Renal pelvis (tissue), 4 donors: ENCODE results near the gene IVD. TPM values are rescaled to one million over a fixed set of nuclear protein-coding genes. Genes with fewer than 3 reads are reported as not detected.
"Not testable (repeated sequence)": the region's sequence is repeated elsewhere in the genome, so short reads cannot be mapped to it uniquely, and the experiment has no call there.

Experiments
- DNase-seq: peaks from one replicate; pipeline ENCODE4 v3.0.0-alpha.2; 2013
- polyA plus RNA-seq, 3 donors: library from polyadenylated mRNA; unstranded; fragments of 120-200 nt; gene quantifications; one replicate each; pipeline ENCODE4 v1.2.1, GENCODE V29; 2013; ENCODE audit not compliant: insufficient read length in 3 of 3

Gene IVD
- polyA plus RNA-seq, 3 donors, result 62.1 to 103 (median 100) TPM

DNA sequence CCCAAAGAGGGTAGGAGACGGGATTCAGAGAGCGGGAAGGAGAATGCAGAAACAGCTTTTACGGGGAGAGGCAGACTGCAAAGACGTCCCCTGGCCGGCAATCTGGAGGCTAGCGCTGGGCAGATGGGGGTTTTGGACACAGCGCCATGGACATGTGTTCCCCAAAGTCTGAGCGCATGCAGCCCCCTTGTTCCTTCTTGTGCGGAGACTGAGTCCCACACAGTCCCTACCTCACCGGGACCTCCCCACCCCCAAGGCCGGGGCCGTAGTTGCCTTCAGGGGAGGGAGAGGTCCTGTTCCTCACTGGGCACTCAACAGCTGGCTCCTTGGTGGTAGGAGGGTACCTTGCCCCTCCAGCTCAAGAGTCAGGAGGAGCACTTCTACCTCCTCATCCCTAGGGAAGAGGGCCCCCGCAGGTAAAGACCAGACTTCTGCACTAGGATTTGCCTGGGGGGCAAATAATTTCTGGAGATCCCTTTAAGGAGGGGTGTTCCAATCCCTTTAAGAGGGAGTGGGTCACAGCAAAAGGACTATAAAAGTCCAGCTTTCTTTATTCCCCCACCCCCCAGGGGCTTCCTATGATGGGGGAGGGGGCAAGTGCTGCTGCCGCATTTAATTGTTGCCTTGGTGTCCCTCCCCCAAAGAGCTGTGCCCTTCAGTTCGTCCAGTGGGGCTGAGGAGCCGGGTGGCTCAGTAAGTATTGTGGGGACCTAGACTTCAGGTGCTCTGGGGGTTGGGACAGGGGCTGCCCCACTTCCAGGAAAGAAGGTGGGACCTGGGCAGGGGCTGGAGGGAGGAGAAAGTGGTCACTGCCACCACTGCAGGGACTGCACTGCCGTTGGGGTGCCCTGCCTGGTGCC lies 31.5 kb downstream of the IVD start:
- DNase-seq, result no peak

DNA sequence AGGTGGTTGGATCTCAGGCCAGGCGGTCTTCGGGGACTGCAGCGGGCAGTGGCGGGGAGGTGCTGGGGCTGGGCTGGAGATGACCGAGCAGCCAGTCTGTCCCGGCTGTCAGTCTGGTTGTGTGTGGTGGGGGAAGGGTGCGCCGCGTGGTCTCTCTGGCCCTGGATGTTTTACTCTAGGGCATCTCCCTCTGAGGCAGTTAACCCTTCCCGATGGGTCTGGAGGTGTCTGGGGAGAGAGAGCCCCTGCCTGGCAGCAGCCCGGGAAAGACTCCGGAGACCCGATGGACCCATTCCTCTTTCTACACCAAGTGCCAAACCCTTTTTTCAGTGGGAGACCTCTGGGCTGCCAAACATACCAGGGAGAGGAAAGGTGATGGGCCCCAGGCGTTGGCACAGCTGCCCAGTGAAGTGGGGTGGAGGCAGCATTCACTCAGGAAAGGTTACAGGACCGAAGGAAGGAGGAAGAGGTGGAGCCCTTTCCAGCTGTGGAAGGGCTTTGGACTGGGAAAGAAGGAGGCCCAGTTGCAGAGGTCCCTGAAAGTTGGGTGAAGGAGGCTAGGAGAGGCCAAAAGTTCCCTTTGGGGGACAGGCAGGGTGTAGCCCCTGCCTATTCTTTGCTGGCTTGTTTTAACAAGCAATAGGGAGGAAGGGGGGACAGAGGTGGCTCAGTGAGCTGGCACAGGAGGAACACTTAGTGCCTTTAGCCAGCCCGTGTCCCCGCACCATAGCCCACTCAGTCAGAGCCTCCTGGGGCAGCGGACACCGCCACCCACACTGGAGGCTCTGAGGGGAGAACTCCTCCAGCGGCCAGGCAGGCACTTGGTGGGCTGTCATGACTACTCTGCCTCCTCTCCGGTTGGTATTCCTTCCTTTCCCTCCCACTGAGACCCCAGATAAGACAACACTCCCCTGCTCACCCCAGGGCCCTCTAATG lies 32.4 kb downstream of the IVD start:
- DNase-seq, result no peak

GRCh38 chr15:40438712-40439111 lies 33.1 kb downstream of the IVD start:
- DNase-seq, result no peak

GRCh38 chr15:40439461-40439959 lies 33.9 kb downstream of the IVD start:
- DNase-seq, result no peak

DNA sequence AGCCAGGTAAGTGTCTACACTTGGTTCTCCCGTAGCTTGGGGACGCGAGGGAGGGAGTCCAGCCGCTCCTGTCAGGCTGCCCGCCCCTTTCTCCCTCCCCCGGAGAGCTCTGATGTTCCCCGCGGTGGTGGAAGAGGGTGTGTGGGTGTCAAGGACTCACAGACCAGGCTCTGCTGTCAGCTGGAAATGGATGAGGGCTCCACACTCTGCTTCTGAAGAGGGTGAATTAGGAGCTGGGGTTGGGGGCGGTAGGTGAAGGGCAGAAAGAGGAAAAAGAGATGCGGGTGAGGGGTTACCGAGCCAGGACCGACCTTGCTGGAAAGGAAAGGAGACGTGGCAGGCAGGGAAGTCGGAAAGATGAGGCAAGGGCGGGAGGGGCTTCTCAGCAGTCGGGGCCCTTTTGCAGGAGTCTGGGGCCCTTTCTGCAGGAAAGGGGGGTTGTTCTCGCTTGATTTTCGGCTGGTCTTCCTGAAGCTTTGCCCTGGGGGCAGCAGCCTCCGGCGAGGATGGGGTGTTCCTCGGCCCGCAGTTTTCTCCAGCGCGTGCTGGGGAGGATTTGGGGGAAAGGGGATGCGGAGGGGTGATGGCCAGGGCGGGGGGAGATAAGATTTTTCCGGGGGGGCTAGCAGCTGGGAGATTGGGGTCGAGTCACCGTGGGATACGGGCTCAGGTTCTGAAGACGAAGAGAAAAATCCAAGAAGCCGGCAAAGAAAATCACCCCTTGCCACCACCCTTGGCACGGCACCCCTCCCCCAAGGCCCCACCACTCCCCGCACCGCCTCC lies 34.6 kb downstream of the IVD start:
- DNase-seq, result peak; percentile 43

DNA sequence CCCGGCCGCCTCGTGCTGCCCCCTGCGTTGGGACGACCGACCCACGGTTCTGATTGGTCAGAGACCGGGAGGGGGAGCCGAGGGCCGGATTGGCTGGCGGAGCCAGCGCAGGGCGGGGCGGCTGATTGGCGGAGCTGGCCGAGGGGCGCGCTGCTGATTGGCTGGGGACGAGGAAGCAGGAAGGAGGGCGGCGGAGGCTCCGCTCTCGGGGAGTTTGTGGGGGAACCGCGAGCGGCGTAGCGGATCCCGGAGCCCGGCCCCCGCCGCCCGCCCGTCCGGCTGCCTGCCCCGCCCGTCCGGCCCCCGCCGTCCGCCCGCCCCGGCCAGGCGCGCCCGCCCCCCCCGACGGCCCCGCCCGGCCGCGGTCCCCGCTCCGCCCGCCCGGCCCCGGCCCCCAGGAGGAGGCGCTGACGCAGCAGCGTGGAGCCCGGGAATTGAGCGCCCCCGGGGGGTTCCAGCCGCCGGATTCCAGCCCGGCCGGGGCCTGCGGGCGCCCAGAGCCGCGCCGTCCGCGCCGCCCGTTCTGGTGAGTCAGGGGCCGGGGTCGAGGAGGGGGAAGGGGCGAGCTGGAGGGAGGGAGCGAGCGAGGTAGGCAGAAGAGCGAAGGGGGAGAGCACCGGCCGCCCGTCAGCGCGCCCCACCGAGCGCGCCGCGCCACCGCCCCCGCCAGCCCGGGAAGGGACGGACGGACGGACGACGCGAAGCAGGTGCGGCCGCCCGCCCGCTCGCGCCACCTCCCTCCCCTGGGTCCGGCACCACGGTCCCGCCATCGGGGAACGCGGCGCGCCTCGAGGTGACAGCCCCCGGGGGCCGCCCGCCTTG lies 35.4 kb downstream of the IVD start, which contains the start of gene BAHD1:
TSS of gene BAHD1 (plus strand) at position 211 of the 822 bp plus-strand sequence. CDS start 17,512 bp downstream, outside the sequence.
- peak; percentile 94 for DNase-seq

DNA sequence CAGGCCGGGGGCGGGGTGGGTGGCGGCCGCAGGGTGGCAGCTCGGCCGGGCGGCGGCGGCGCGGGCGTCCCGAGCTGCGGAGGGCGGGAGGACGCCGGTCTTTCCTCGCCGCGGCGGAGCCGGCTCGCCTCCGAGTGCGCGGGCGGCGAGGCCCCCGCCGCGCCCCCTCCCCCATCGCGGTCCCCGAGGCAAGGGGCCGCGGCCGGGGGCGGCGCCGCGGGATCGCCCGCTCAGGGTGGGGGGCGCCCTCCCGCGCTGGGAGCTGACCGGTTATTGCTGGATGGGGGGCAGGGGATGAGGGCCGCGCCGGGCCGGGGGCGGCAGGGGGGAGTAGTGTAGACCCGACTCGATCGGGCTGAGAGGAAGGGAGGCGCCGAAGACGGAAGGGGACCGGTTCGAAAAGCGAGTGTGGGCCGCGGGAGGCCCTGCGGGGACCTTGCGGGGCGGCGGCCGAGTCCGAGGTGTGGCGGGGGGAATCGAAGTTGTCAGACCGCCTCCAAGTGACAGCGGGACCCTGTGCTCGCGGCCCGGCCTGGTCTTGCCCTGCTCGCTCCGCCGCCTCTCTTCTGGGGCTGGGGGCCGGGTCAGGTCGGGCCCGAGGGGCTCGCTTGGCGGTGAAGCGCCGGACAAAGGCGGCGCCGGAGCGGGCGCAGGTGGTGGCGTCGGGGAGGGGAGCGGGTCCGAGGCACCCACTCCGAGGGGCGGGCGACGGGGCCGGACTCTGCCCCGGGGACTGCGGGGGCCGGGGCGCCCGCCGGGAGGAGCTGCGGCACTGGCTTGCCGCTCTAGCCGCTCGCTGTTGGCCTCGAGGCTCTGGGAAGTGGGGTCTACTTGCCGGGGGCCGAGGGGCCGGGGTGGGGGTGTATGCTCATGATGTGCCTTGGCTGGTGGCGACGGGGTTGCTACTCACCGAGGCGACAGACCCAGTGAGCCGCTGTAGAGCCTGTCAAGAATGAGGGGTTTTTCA lies 36.3 kb downstream of the IVD start:
- DNase-seq, result no peak

DNA sequence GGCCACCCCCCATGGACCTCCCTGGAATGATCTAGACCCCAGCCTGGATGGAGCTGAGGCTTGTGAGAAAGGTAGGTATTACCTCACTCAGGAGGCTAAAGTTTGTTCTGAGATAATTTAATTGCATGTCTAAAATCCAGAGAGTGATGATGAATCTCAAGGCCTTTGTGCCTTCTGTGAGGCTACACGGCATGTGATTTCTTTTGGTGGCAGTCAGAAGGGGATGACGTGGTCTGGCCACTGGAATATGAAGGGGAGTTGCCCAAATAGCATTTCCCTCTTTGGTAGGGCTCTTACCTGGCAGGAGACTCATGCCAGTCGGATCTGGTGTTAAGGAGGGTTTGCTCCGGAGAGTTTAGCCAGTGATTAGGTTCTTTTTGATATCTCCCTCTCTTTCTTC lies 37.7 kb downstream of the IVD start:
- no peak for DNase-seq

DNA sequence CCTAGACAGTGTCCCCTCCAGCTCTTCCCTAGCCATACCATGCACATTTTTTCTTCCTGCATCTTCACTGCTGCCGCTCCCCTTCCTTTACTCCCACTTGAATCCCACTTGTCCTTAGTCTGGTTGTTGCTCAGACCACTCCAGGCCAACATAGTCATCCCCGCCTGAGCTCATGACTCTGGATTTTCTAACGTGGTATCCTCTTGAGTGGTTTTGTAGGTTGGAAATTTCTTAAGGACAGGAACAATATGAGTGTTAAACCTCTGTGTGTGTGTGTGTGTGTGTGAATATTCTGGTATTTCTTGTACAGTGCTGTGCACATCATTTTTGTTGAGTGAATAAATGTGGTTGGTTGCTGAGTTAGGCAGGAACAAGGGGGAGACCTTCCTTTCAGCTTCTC lies 38.3 kb downstream of the IVD start:
- DNase-seq, result no peak

- no peak for DNase-seq
These were observed 39.1 kb downstream of the IVD start for GRCh38 chr15:40444736-40445135.

GRCh38 chr15:40445421-40445922 lies 39.9 kb downstream of the IVD start:
- DNase-seq, result peak; percentile 39

GRCh38 chr15:40446144-40446543 lies 40.5 kb downstream of the IVD start:
- DNase-seq, result no peak

GRCh38 chr15:40448354-40448753 lies 42.8 kb downstream of the IVD start:
- no peak for DNase-seq

- DNase-seq, result no peak
These were observed 43.7 kb downstream of the IVD start for GRCh38 chr15:40449275-40449674.

DNA sequence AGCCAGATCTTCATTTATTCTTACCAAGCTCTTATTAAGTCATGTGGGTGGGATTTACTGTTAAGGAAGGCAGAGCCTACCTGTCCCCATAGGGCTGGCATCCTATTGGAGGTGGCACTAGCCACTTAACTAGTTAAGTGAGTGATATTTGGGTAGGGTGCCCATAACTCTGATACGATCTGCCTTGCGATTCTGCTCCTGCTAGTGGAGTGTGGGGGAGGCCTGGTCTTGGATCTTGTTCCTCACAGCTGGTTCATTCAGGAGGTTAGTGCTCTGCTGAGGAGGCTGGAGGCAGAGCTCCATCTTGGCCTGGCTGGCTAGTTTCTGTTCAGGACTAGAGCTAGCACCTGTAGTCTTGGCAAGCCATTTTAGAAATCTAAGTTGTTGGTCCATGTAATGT lies 44.5 kb downstream of the IVD start:
- DNase-seq, result no peak

GRCh38 chr15:40451527-40452158 lies 46.0 kb downstream of the IVD start:
- no peak for DNase-seq

GRCh38 chr15:40452296-40453090 lies 46.9 kb downstream of the IVD start:
- no peak for DNase-seq

GRCh38 chr15:40453941-40454340 lies 48.3 kb downstream of the IVD start:
- not testable (repeated sequence) for DNase-seq
